Sigmoid colon (tissue), 7 donors: Measurements from ENCODE around the gene NDST1. TPM values are rescaled to one million over a fixed set of nuclear protein-coding genes. Genes with fewer than 3 reads are reported as not detected.

Experiments used
- DNase-seq: peaks from one replicate; pipeline ENCODE4 v3.0.0-alpha.2; 2019
- H3K27ac ChIP-seq, 4 donors: fragments of 200-600 bp; sonication (generic); one replicate each; pipeline ENCODE4 v1.5.1; 2016 to 2019; ENCODE audit warnings: mild to moderate bottlenecking in 1 of 4
- H3K27me3 ChIP-seq, 3 donors: fragments of 200-600 bp; sonication (generic); one replicate each; pipeline ENCODE4 v1.5.1; 2019; ENCODE audit warnings: mild to moderate bottlenecking in 1 of 3
- H3K36me3 ChIP-seq, 4 donors: fragments of 200-600 bp; sonication (generic); one replicate each; pipeline ENCODE4 v1.5.1; 2016 to 2019
- H3K4me1 ChIP-seq, 4 donors: fragments of 200-600 bp; sonication (generic); one replicate each; pipeline ENCODE4 v1.5.1; 2017 to 2019
- H3K4me3 ChIP-seq, 4 donors: fragments of 200-600 bp; sonication (generic); one replicate each; pipeline ENCODE4 v1.5.1; 2017 to 2019; ENCODE audit warnings: mild to moderate bottlenecking in 2 of 4, moderate library complexity in 1 of 4
- H3K9me3 ChIP-seq, 4 donors: fragments of 200-600 bp in 3 of 4; sonication (generic) in 3 of 4; one replicate each; pipeline versions ENCODE4 v1.5.1 to v1.6.1; 2013 to 2019
- CTCF ChIP-seq, 4 experiments: fragments of 450-650 bp in 3 of 4; fragments of 200-600 bp in 1 of 4; IDR thresholded peaks; one replicate each; pipeline ENCODE4 v1.5.1; 2016 to 2019; ENCODE audit warnings: antibody characterized with exemption in 4 of 4, mild to moderate bottlenecking in 3 of 4, moderate library complexity in 2 of 4
- EP300 ChIP-seq, 4 donors: sonication (generic); formaldehyde crosslinking; IDR thresholded peaks; one replicate each; pipeline ENCODE4 v1.6.1; 2017; ENCODE audit warnings: antibody characterized with exemption in 4 of 4
- POLR2A ChIP-seq, 2 donors: fragments of 450-650 bp; IDR thresholded peaks; one replicate each; pipeline ENCODE4 v1.6.1; 2016; ENCODE audit warnings: antibody characterized with exemption in 2 of 2, mild to moderate bottlenecking in 2 of 2, moderate library complexity in 2 of 2
- POLR2AphosphoS5 ChIP-seq, 4 donors: sonication (generic); formaldehyde crosslinking; IDR thresholded peaks; one replicate each; pipeline ENCODE4 v1.6.1; 2017; ENCODE audit warnings: antibody characterized with exemption in 4 of 4
- WGBS, 2 donors: extraction: QIAGEN DNeasy Blood & Tissue Kit; methylation state at CpG; one replicate each; pipeline ENCODE4 v1.1.7; 2013; 5-methylcytosine and 5-hydroxymethylcytosine counted together
- intact Hi-C: fragments of 100-400 bp; cut with DNase I; formaldehyde crosslinking; loops from one replicate; pipeline ENCODE4 v1.15.1; 2023
- polyA plus RNA-seq, 3 donors: library from polyadenylated mRNA; stranded (reverse); fragments of 200-250 nt; gene quantifications; one replicate each; pipeline ENCODE4 v1.2.3, GENCODE V29; 2013
- total RNA-seq, 4 donors: library from RNA; depleted of rRNA; stranded (reverse); fragments of >200 nt; gene quantifications; one replicate each; pipeline ENCODE4 v1.1.0, GENCODE V29; 2016
- donor health status: healthy with polysubstance abuse.
- donor health status: Bipolar disorder and iron deficiency.
- donor health status: healthy.

The NDST1 gene
- total and polyA plus RNA-seq, 7 donors = 5.4 to 74.8 (median 39.4) TPM

GRCh38 chr5:150584556-150585335 lies 76.8 kb downstream of the NDST1 start:
- WGBS, 2 donors = 34 to 72% methylated on average over 12 of the region's 12 CpGs
- intact Hi-C loops = no loop called here
- DNase-seq = peak; percentile 41
- Histone ChIP-seq H3K4me1 (peaks cover 0 to 19% (median 15%) of the 10 kb centered on the region in 4 donors), H3K4me3 (no peak overlapping the region), H3K27ac (no peak overlapping the region), H3K9me3 (no peaks in the 10 kb centered on the region), H3K27me3 (no peaks in the 10 kb centered on the region), H3K36me3 (no peaks in the 10 kb centered on the region)
- TF ChIP-seq POLR2AphosphoS5 (IDR thresholded peaks at IDR 0.05) = no peak
- TF ChIP-seq POLR2A (IDR thresholded peaks at IDR 0.05) = no peak
- TF ChIP-seq CTCF (IDR thresholded peaks at IDR 0.05) = no peak
- TF ChIP-seq EP300 (IDR thresholded peaks at IDR 0.05) = no peak

- H3K27me3 ChIP-seq = no peaks in the 10 kb centered on the region
- intact Hi-C loops = no loop called here
- TF ChIP-seq POLR2A (IDR thresholded peaks at IDR 0.05) (peak in 1 of 2 donors; percentile 48), EP300 (IDR thresholded peaks at IDR 0.05) (no peak)
- 14 to 48% methylated on average over 9 of the region's 9 CpGs for WGBS, 2 donors
- no peak overlapping the region for H3K27ac ChIP-seq
- no peak overlapping the region for H3K4me3 ChIP-seq
- no peaks in the 10 kb centered on the region for H3K36me3 ChIP-seq
- DNase-seq = peak; percentile 56
- H3K9me3 ChIP-seq = no peaks in the 10 kb centered on the region
- peaks cover 0 to 29% (median 24%) of the 10 kb centered on the region in 4 donors for H3K4me1 ChIP-seq
Measured at GRCh38 chr5:150585781-150586341, 77.9 kb downstream of the NDST1 start.

- no peak for DNase-seq
- TF ChIP-seq POLR2AphosphoS5 (IDR thresholded peaks at IDR 0.05) = no peak
- no peak for TF ChIP-seq POLR2A (IDR thresholded peaks at IDR 0.05)
- TF ChIP-seq EP300 (IDR thresholded peaks at IDR 0.05) = no peak
- TF ChIP-seq CTCF (IDR thresholded peaks at IDR 0.05) = no peak
- intact Hi-C loops = no loop called here
- Histone ChIP-seq H3K27me3 (no peaks in the 10 kb centered on the region), H3K27ac (no peak overlapping the region), H3K36me3 (no peaks in the 10 kb centered on the region), H3K4me1 (peaks cover 0 to 34% (median 23%) of the 10 kb centered on the region in 4 donors), H3K4me3 (no peak overlapping the region), H3K9me3 (no peaks in the 10 kb centered on the region)
Measured at GRCh38 chr5:150587016-150587415, 79.1 kb downstream of the NDST1 start.

- Histone ChIP-seq H3K9me3 (no peaks in the 10 kb centered on the region), H3K36me3 (no peaks in the 10 kb centered on the region), H3K4me3 (no peak overlapping the region), H3K4me1 (peaks cover 0 to 27% (median 16%) of the 10 kb centered on the region in 4 donors), H3K27ac (no peak overlapping the region), H3K27me3 (no peaks in the 10 kb centered on the region)
- TF ChIP-seq CTCF (IDR thresholded peaks at IDR 0.05) = no peak
- no peak for TF ChIP-seq EP300 (IDR thresholded peaks at IDR 0.05)
- TF ChIP-seq POLR2A (IDR thresholded peaks at IDR 0.05) = no peak
- no peak for TF ChIP-seq POLR2AphosphoS5 (IDR thresholded peaks at IDR 0.05)
- intact Hi-C loops = no loop called here
- WGBS, 2 donors = 36 to 61% methylated on average over 6 of the region's 6 CpGs
- peak; percentile 54 for DNase-seq
Measured at GRCh38 chr5:150587856-150588595, 80.1 kb downstream of the NDST1 start.

GRCh38 chr5:150588596-150588890 lies 80.6 kb downstream of the NDST1 start:
- peaks cover 0 to 27% (median 16%) of the 10 kb centered on the region in 4 donors for H3K4me1 ChIP-seq
- DNase-seq = no peak
- H3K36me3 ChIP-seq = no peaks in the 10 kb centered on the region
- intact Hi-C loops = no loop called here
- H3K9me3 ChIP-seq = no peaks in the 10 kb centered on the region
- H3K27me3 ChIP-seq = no peaks in the 10 kb centered on the region
- no peak overlapping the region for H3K4me3 ChIP-seq
- no peak overlapping the region for H3K27ac ChIP-seq
- WGBS, 2 donors = 14 to 60% methylated on average over 1 of the region's 1 CpG
- no peak for TF ChIP-seq EP300 (IDR thresholded peaks at IDR 0.05)
- no peak for TF ChIP-seq POLR2AphosphoS5 (IDR thresholded peaks at IDR 0.05)
